ENCODE measurements around the gene DEFB116.
"Not testable (repeated sequence)": the region's sequence is repeated elsewhere in the genome, so short reads cannot be mapped to it uniquely, and the experiment has no call there.

DEFB116 gene

GRCh38 chr20:31308535-31309162 lies at the start of gene DEFB116:
Gene DEFB116, minus strand, starts transcription at chr20:31308585. Its CDS starts 0 bp downstream, at chr20:31308585.
- DNase-seq, result no peak

GRCh38 chr20:31355981-31356380 lies 47.6 kb upstream of the DEFB116 start:
- no peak for DNase-seq

GRCh38 chr20:31341470-31341869 lies 33.1 kb upstream of the DEFB116 start:
- DNase-seq, result no peak

- no peak for DNase-seq
Observed at GRCh38 chr20:31330893-31331292, 22.5 kb upstream of the DEFB116 start.

- DNase-seq, result no peak
Observed at GRCh38 chr20:31322504-31322903, 14.1 kb upstream of the DEFB116 start.

GRCh38 chr20:31284964-31285363 lies 23.4 kb downstream of the DEFB116 start:
- DNase-seq, result not testable (repeated sequence)

- no peak for DNase-seq
Observed at GRCh38 chr20:31278178-31278577, 30.2 kb downstream of the DEFB116 start.

- no peak for DNase-seq
Observed at GRCh38 chr20:31274441-31274840, 33.9 kb downstream of the DEFB116 start.

GRCh38 chr20:31260326-31260932 lies 48.0 kb downstream of the DEFB116 start:
- DNase-seq, result no peak

- DNase-seq, result no peak
Observed at GRCh38 chr20:31257364-31257763, 51.0 kb downstream of the DEFB116 start, which contains the start of gene DEFB115. Gene DEFB115, plus strand, starts transcription at chr20:31257664. Its CDS starts 0 bp downstream, at chr20:31257664.

- DNase-seq, result no peak
Observed at GRCh38 chr20:31256959-31257358, 51.4 kb downstream of the DEFB116 start.

Measured in NCI-H774 (cell line).